ENCODE results near the gene SCGB1C2.

The SCGB1C2 gene

GRCh38 chr17:177762-178161, 40.4 kb downstream of the SCGB1C2 start:
- no peak for TF ChIP-seq CTCF (IDR thresholded peaks at IDR 0.05; ENCODE audit: insufficient read depth, low read depth, low read length, missing control alignments)
- no peak overlapping the region for H3K4me3 ChIP-seq (ENCODE audit: low read length)
- DNase-seq (ENCODE audit: low read depth) = no peak

- H3K4me3 ChIP-seq (ENCODE audit: low read length) = no peak overlapping the region
- TF ChIP-seq CTCF (IDR thresholded peaks at IDR 0.05; ENCODE audit: insufficient read depth, low read depth, low read length, missing control alignments) = no peak
- no peak for DNase-seq (ENCODE audit: low read depth)
Observed at GRCh38 chr17:178292-179065, 41.1 kb downstream of the SCGB1C2 start.

- no peak for DNase-seq (ENCODE audit: low read depth)
- no peak for TF ChIP-seq CTCF (IDR thresholded peaks at IDR 0.05; ENCODE audit: insufficient read depth, low read depth, low read length, missing control alignments)
- H3K4me3 ChIP-seq (ENCODE audit: low read length) = no peak overlapping the region
Observed at GRCh38 chr17:179066-179432, 41.7 kb downstream of the SCGB1C2 start.

DNA sequence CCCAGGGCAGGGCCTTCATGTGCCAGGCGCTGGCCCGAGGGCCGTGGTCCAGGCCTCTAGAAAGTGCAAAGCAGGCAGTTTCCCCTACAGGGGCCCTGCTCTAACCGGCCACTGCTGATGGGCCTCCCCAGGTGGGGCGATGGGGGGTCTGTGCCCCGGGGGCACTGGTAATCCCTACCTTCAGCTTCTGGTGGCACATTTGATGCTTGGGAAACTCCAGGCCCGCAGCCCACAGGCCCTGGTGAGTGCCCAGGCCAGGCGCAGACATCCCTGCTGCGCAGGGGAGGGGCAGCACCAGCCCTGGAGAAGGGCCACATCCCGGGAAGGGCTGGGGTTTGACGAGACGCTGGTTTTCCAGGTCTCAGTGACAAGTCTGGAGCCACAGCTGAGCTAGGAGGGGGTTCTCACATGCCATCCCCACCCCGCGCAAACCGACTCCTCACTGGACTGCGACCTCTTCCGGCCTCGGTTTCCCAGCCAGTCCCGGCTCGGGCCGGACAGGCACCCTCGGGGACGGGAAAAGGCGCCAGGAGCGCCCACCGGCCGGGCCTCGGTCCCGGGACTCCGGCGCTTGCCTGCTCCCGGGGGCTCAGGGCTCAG, 42.5 kb downstream of the SCGB1C2 start:
- H3K4me3 ChIP-seq (ENCODE audit: low read length) = no peak overlapping the region
- no peak for DNase-seq (ENCODE audit: low read depth)
- TF ChIP-seq CTCF (IDR thresholded peaks at IDR 0.05; ENCODE audit: insufficient read depth, low read depth, low read length, missing control alignments) = no peak

GRCh38 chr17:180381-181244, 43.2 kb downstream of the SCGB1C2 start:
- no peak for DNase-seq (ENCODE audit: low read depth)

More at GRCh38 chr17:180381-181244, 43.2 kb downstream of the SCGB1C2 start:
- no peak overlapping the region for H3K4me3 ChIP-seq (ENCODE audit: low read length)
- TF ChIP-seq CTCF (IDR thresholded peaks at IDR 0.05; ENCODE audit: insufficient read depth, low read depth, low read length, missing control alignments) = no peak
